K562 (cell line): ENCODE data around the gene GNAI3. TPM values are rescaled to one million over a fixed set of nuclear protein-coding genes. Genes with fewer than 3 reads are reported as not detected.

Source experiments
- ATAC-seq: fragments of 200-7000 bp; cut with Tn5 transposase; 3 replicates; pipeline ENCODE4 v1.9.1; 2020; ENCODE audit warnings: moderate library complexity
- BruUV-seq: library from RNA; stranded (reverse); fragments of 400-500 nt; replicated peaks from 2 replicates; lab custom pipeline; 2021; lab: Mats Ljungman, UMichigan
- CTCF ChIA-PET: fragments of 300-600 bp; formaldehyde crosslinking; extraction: SDS; loops from one replicate; lab custom pipeline; 2021; ENCODE audit warnings: low intra/inter-chr PET ratio; lab: Yijun Ruan, JAX
- POLR2A ChIA-PET: fragments of 300-600, 350-650 bp; sonication (Branson Sonifier 250); formaldehyde crosslinking; extraction: SDS; loops from one replicate; lab custom pipeline; 2021; ENCODE audit warnings: antibody characterized with exemption, inconsistent platforms; lab: Yijun Ruan, JAX
- DNase-seq, 4 experiments: peaks; one replicate each; pipeline versions ENCODE4 v3.0.0 to v3.0.0-alpha.2; 2011 to 2018; ENCODE audit warnings: low spot score in 3 of 4, mixed read lengths in 3 of 4; ENCODE audit errors: extremely low read depth in 1 of 4
- FAIRE-seq: peaks from 2 replicates; lab custom pipeline; 2011; peaks lifted over from hg19 to GRCh38; lab: Jason Lieb, UNC
- H2AFZ ChIP-seq: 2 replicates; pipeline ENCODE4 v1.6.0; 2011; ENCODE audit warnings: low read depth, low read length, control low read depth, inconsistent platforms
- H3K27ac ChIP-seq: fragments of 200-600 bp; 3 replicates; pipeline ENCODE4 v1.8.0; 2011; ENCODE audit warnings: low read depth, mild to moderate bottlenecking, control low read depth, inconsistent platforms, low read length, moderate library complexity, mixed read lengths; ENCODE audit errors: extremely low read depth
- H3K27me3 ChIP-seq, 2 experiments: fragments of 300-600 bp in 1 of 2; 2 replicates in 1 of 2; 3 replicates in 1 of 2; pipeline versions ENCODE4 v1.6.0 to v1.8.0; 2011; ENCODE audit warnings: inconsistent platforms in 2 of 2, low read length in 2 of 2, mild to moderate bottlenecking in 1 of 2, mixed read lengths in 1 of 2, moderate library complexity in 1 of 2; ENCODE audit not compliant: control insufficient read depth in 2 of 2, insufficient read depth in 2 of 2
- H3K36me3 ChIP-seq: fragments of 300-600 bp; 3 replicates; pipeline ENCODE4 v1.8.0; 2011; ENCODE audit warnings: mild to moderate bottlenecking, low read length, inconsistent platforms; ENCODE audit not compliant: control insufficient read depth, insufficient read depth
- H3K4me1 ChIP-seq, 2 experiments: fragments of 200-600 bp in 1 of 2; replicated peaks in 1 of 2; 2 replicates in 1 of 2; 3 replicates in 1 of 2; pipeline versions ENCODE4 v1.5.1 to v1.8.0; 2011; ENCODE audit warnings: inconsistent platforms in 2 of 2, low read length in 2 of 2, mild to moderate bottlenecking in 1 of 2, mixed read lengths in 1 of 2, moderate library complexity in 1 of 2; ENCODE audit not compliant: control insufficient read depth in 2 of 2, insufficient read depth in 2 of 2
- H3K4me2 ChIP-seq: 2 replicates; pipeline ENCODE4 v1.6.1; 2011; ENCODE audit warnings: low read length, control low read depth, inconsistent platforms, mixed read lengths; ENCODE audit not compliant: insufficient read depth
- H3K4me3 ChIP-seq: fragments of 200-600 bp; sonication (generic), shearing (Covaris generic); 2 replicates; pipeline ENCODE4 v1.5.1; 2016; ENCODE audit warnings: control low read depth, inconsistent platforms
- H3K79me2 ChIP-seq: fragments of 200-600 bp; 3 replicates; pipeline ENCODE4 v1.8.0; 2011; ENCODE audit warnings: low read length, inconsistent platforms; ENCODE audit not compliant: control insufficient read depth, insufficient read depth
- H3K9ac ChIP-seq, 2 experiments: 2 replicates each; pipeline versions ENCODE4 v1.6.0 to v1.6.1; 2011; ENCODE audit warnings: low read depth in 2 of 2, low read length in 2 of 2, control low read depth in 1 of 2, inconsistent platforms in 1 of 2, mild to moderate bottlenecking in 1 of 2, mixed read lengths in 1 of 2; ENCODE audit not compliant: insufficient read depth in 1 of 2
- H3K9me1 ChIP-seq: one replicate; pipeline ENCODE4 v1.6.0; 2011; ENCODE audit warnings: inconsistent platforms, mild to moderate bottlenecking, low read length, moderate library complexity; ENCODE audit not compliant: control insufficient read depth, insufficient read depth
- H3K9me3 ChIP-seq: replicated peaks from 2 replicates; pipeline ENCODE4 v1.5.1; 2011; ENCODE audit warnings: low read depth, low read length, inconsistent platforms; ENCODE audit not compliant: control insufficient read depth, insufficient read depth
- H4K20me1 ChIP-seq: replicated peaks from 2 replicates; pipeline ENCODE4 v1.6.1; 2011; ENCODE audit warnings: low read length, inconsistent platforms, mixed read lengths; ENCODE audit not compliant: control insufficient read depth, insufficient read depth
- MAZ ChIP-seq, 2 experiments: fragments of 450-650 bp in 1 of 2; sonication (generic) in 1 of 2; formaldehyde crosslinking; IDR thresholded peaks in 1 of 2; conservative IDR thresholded peaks in 1 of 2; 2 replicates each; pipeline versions ENCODE4 v1.4.0 to v1.5.0; 2020; ENCODE audit warnings: mild to moderate bottlenecking in 1 of 2, missing genetic modification reagents in 1 of 2
- WGBS: fragments of 100-300 bp; shearing (Covaris generic); methylation state at CpG from one replicate; pipeline ENCODE4 v1.1.6; 2016; ENCODE audit warnings: low coverage, mixed read lengths; ENCODE audit not compliant: insufficient coverage; ENCODE audit errors: missing lambda C conversion rate; 5-methylcytosine and 5-hydroxymethylcytosine counted together
- in situ Hi-C: fragments of 300-500 bp; cut with MboI; formaldehyde crosslinking; loops from 4 replicates; pipeline ENCODE4 v1.15.0; 2018; ENCODE audit warnings: inconsistent platforms, mixed read lengths
- intact Hi-C: fragments of 100-400 bp; cut with micrococcal nuclease; formaldehyde crosslinking; loops from 2 replicates; pipeline ENCODE4 v1.14.2; 2022
- polyA plus RNA-seq, 8 experiments: library from polyadenylated mRNA; depleted of rRNA in 4 of 8; stranded (reverse) in 5 of 8; unstranded in 3 of 8; fragments of >200 nt; fragmentation: Nextera tagmentation in 2 of 8; fragmentation: Illumina TruSeq in 1 of 8; extraction: Ambion mirVana in 2 of 8; extraction: Trizol in 1 of 8; gene quantifications; 2 replicates each; pipeline versions ENCODE4 v1.2.1 to v1.2.3, GENCODE V29; 2011 to 2014; ENCODE audit warnings: inconsistent platforms in 1 of 8, missing spikeins in 1 of 8
- total RNA-seq, 7 experiments: library from RNA; depleted of rRNA in 6 of 7; stranded (reverse); fragments of >200 nt in 6 of 7; fragmentation: Illumina TruSeq in 2 of 7; extraction: Trizol in 2 of 7; gene quantifications; 2 replicates each; pipeline versions ENCODE4 v1.2.1 to v1.2.3, GENCODE V29; 2011 to 2021; ENCODE audit warnings: low replicate concordance in 1 of 7
- TF ChIP-seq, protein P1 (sequence below): fragments of 450-650 bp; IDR thresholded peaks from one replicate; pipeline ENCODE4 v1.6.1; 2018; ENCODE audit warnings: mild to moderate bottlenecking, moderate library complexity; ENCODE audit not compliant: partially characterized antibody

The GNAI3 gene
- total and polyA plus RNA-seq, 9 of the 15 experiments (the other 6 are each of a cell fraction or from before 2014, with no cell fraction given), result 6.3 to 13.2 (median 8.9) TPM

DNA sequence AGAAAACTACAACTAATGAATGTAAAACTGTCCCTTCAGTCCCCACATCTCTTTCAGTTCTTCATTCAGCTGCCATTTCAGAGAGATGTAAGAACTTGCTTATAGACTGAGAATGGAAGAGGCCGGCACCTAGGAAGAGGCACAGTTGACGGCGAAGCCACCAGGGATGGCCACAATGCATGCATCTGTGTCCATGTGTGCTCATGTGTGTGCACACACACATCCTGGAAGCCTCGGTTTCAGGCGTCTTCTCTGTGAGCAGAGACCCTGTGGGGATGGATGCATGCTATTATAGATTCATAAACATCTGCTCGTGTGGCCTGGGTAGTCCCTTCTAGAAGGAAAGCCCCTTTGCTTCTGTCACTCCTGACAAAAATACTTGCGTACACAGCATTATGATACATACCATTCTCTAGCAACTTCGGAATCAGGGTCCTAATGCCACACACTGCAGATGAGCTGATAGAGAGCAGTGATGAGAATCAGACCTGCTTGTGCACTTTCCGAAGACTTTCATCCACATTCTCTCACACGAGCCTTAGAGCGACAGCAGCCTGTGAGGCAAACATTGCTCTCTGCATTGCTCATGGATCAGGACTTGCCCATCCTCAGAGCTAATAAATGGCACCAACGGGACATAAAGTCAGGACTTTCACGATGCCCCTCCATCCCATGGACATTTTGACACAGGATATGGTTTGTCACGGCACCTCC is 21.2 kb upstream of the GNAI3 start:
- Histone ChIP-seq H3K4me1 (peaks cover 4 to 9% of the 10 kb centered on the region in 2 experiments; a peak in 4 of 5 replicates), H3K9me1 (no peaks in the 10 kb centered on the region), H3K36me3 (no peaks in the 10 kb centered on the region), H3K9me3 (no peaks in the 10 kb centered on the region), H3K27ac (no peak overlapping the region), H3K79me2 (no peaks in the 10 kb centered on the region), H3K9ac (no peak overlapping the region), H3K4me3 (no peak overlapping the region), H2AFZ (no peak overlapping the region), H4K20me1 (no peaks in the 10 kb centered on the region), H3K4me2 (no peak overlapping the region), H3K27me3 (peaks cover 22 to 34% of the 10 kb centered on the region in 2 experiments)
- intact Hi-C loops (no loop called here), in situ Hi-C loops (no loop called here)
- ChIA-PET POLR2A (interaction anchor here (0.6 kb wide), 2 partner anchors 19 to 286 kb away, joined by 3 read pairs; no protein-coding TSS in a partner anchor), CTCF (interaction anchor here (0.6 kb wide), 2 partner anchors 34 to 1637 kb away, joined by 3 to 4 read pairs; partner anchors contain the start of gene CYB561D1)
- no TSS peak for BruUV-seq
- TF ChIP-seq, protein P1, sequence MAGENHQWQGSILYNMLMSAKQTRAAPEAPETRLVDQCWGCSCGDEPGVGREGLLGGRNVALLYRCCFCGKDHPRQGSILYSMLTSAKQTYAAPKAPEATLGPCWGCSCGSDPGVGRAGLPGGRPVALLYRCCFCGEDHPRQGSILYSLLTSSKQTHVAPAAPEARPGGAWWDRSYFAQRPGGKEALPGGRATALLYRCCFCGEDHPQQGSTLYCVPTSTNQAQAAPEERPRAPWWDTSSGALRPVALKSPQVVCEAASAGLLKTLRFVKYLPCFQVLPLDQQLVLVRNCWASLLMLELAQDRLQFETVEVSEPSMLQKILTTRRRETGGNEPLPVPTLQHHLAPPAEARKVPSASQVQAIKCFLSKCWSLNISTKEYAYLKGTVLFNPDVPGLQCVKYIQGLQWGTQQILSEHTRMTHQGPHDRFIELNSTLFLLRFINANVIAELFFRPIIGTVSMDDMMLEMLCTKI, result no peak
- TF ChIP-seq MAZ (CRISPR knock-in tag; conservative IDR thresholded peaks at IDR 0.05 in 1 of 2, IDR thresholded peaks at IDR 0.05 in 1 of 2), result no peak
- FAIRE-seq (no peak), DNase-seq (no peak), ATAC-seq (no peak)
- 9% methylated on average over 14 of the region's 14 CpGs for WGBS
